Stimulated activated CD4-positive, alpha-beta T cell treated with anti-CD3 and anti-CD28 coated beads, Interleukin-15, amount 100 ng/mL, for 48 hours (primary cell): Measurements from ENCODE around the gene RXRA.
A peak's percentile ranks its signal among the peaks of the same experiment; 100 is the strongest.
"Not testable (repeated sequence)": the region's sequence is repeated elsewhere in the genome, so short reads cannot be mapped to it uniquely, and the experiment has no call there.

Experiments
- DNase-seq, 2 donors: peaks; one replicate each; pipeline ENCODE4 v3.0.0-alpha.2; 2020; ENCODE audit warnings: low read depth in 2 of 2

RXRA gene

DNA sequence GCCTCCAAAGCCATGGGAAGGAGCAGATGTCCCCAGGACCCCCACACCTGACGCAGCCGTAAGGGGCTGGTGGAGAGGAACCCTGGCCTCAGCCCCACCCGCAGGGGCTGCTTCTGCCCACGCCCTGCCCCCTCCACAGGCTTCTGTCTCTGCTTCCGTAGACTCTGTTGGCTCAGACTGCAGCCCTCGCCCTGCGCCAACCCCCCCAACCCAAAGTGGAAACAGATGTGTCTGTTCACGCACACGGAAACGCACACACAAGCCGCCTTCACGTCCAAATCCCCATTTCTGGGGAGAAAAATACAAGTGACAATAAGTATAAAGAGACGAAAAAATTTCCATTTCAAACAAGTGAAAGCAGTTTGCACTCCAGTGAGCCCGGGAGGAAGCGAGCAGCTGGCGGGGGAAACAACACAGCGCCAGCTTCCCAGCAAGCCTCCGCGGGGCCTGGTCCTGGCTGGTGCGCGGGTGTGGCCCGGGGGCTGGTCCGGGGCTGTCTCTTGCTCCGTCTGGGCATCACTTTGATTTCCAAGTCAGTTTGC is 32.6 kb upstream of the RXRA start:
- no peak for DNase-seq

DNA sequence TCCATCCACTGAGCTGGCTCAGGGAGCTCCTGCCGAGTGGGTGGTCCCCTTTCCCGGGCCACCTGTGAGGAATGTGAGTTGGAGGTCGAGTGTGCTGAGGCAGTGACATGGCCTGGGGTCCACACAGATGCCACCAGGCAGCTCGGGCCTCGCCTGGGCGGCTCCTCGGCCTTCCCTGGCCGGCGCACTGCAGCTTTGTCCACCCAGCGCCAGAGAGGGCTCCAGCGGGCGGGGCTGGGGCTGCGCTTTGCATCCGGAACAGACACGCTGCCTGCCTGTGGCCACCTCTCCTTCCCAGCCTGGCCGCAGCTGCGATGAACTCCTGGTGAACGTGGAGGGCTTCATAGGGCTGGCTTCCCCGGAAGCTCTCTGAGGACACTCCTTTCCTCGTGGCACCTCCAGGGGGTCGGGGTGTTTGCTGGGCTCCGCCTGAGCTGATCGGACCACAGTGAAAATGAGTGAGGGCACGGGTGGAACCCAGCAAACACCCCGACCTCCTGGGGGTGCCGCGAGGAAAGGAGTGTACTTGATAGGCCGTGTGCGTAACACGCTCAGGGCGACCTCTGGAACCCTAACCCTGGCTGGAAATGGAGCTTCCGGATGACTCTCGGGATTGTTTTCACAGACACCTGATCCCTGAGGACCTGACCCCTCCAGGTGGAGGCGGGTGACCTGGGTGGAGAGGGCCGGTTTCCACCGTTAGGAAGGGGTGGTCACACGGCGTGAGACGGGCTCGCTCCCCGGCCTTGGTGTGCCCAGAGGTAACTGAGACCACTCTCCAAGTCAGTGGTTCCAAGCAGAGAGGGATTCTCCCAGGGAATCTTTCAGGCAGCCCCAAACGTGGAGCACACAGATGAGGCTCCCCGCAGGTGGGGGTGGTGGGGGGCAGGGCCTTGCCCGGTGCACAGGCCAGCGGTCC is 31.8 kb upstream of the RXRA start:
- no peak for DNase-seq

DNA sequence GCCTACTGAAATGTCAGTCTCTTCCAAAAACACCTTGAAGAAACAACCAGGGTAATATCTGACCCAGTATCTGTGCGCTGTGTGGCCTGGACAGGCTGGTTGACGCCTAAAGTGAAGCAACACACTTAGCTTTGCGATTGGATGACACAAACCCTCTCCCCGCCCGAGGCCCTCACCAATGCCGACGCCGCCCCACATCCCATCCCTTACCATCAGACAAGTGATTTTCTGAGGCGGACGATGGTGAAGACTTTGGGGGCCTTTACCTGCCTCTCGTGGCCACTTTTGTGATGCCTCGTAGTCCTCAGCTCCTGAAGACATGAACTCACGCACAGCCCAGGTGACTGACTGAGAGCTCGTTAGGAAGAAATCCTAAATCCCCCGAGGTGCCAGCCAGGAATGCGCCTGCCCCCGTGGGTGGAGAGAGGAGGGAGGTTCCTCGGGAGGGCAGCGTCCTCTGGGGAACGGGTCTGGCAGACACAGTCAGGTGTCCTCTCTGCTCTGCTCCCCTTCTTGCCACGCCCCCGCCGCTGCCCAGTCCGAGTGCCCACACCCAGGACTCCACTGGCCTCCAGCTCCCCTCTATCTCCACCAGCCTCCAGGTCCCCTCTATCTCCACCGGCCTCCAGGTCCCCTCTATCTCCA is 31.0 kb upstream of the RXRA start:
- DNase-seq, result no peak

DNA sequence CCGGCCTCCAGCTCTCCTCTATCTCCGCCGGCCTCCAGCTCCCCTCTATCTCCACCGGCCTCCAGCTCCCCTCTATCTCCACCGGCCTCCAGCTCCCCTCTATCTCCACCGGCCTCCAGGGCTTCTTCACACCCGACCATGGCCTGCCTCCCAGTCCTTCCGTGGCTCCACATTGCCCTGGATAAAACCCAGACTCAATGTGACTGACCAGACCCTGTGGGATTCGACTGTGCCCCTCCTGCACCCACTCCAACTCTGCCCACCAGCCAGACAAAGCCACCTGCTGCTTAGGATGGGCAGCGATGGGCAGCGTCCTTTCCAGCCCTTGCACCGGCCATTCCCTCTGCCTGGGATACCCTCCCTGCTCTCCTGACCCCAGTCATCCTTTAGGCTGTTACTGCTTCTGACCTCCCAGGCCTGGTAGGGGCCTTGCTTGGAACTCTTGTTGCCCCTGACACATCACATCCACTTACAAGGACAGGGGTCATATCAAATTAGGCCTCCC is 30.5 kb upstream of the RXRA start:
- no peak for DNase-seq

DNA sequence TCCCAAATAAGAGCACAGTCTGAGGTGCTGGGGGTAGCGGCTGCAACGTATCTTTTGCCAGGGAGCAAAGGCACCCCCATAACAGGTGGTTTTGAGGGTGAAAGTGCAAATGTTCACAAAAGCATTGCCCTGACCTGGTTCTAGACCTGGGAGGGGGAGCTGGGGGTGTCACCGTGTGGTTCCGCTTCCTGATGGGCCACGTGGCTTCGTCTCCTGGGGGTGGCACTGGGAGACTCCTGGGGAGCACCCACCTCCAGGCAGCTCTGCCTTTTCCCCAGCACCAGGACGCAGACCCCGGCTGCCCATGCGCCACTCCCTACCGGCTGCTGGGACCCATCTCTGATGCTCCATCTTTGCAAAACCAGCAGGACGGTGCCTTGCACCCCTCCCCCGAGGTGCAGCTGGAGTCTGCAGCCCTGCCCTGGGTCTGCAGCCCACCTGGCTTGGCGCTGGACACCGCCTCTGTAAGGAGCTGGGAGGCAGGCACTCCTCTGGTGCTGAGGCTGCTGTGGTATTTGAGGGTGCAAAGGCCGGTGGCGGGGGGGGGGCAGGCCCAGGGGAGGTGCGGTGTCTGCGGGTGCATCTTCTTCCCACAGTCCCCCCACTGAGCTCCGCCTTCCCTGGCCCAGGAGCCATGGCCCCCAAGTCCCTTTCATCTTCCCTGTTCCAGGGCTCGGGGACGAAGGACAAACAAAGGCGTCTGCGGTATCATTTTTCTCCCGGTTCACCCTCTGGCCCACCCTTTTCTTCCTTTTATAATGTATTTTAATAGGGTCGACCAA is 29.8 kb upstream of the RXRA start:
- DNase-seq, result no peak

DNA sequence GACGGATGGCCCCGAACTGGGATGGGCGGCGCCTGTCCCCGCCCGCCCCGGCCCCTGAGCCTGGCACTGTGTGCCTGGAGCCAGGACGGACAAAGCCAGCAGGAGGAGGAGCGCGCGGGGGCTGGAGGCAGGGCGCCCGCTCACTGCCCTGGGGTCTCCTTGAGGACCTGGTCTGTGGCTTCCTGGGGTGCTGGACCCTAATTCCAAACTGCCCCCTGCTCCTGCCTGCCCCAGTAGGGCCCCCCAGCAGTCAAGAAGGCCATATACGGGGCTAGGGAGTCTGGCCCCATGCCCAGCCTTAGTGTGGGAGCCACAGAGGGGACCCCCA is 29.2 kb upstream of the RXRA start:
- DNase-seq, result no peak

DNA sequence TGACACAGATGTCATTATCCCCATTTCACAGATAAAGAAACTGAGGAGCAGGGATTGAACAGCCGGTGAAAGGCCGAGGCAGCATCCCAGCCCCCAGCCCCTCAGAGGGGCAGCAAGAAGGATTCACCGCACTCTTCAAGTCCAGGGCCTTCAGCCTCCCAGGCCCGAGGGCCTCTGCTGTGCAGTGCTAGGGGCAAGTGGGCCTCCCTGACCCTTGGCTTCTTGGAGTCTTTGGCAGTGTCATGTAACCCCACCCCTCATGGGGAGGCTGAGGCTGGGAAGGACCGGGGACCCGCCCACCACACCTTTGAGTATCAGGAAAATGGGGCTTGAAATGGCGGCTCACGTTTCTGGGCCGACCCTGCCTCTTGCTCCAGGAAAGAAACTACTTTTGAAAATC is 28.7 kb upstream of the RXRA start:
- no peak for DNase-seq

DNA sequence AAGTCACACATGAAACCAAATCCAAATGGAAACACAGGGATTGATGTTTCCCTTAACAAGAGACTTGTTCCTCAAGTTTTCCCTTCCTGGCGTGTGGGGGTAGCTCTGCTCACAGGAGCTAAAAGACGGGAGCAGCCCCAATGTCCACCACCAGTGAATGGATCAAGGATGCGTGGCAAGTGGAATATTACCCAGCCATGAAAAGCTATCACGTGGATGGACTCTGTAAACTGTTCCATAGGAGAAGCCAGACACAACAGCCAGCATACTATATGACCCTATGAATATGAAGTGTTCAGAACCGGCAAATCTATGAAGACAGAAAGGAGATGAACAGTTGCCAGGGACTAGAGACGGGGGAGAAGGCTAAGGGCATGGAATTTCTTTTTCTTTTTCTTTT is 28.3 kb upstream of the RXRA start:
- DNase-seq, result no peak

DNA sequence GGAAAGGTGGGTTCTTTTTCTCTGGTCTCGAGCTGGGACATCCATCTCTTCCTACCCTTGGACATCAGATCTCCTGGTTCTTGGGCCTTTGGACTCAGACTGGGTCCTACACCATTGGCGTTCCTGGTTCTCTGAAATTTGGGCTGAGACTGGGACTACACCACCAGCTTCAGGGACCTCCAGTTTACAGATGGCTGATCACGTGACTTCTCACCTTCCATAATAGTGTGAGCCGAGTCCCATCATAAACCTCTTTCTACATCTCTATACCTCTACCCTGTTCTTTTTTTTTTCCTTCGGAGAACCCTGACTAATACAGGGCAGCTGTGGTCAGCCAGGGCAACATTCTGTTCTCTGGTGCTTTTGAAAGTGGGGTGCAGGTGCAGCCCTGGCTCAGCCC is 27.2 kb upstream of the RXRA start:
- DNase-seq, result no peak

DNA sequence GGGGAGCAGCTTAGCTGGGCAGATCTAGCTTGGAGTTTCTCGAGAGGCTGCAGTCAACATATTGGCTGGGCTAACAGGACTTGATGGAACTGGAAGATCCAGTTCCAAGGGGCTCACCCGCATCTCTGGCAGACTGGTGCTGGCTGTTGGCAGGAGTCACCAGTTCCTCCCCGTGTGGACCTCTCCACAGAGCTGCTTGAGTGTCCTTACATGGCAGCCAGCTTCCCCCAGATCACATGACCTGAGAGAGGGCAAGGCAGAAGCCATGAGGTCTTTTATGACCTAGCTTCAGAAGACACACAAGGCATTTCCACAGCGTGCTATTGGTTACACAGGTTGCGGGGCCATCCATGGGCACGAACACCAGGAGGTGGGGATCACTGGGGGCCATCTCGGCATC is 26.4 kb upstream of the RXRA start:
- no peak for DNase-seq

DNA sequence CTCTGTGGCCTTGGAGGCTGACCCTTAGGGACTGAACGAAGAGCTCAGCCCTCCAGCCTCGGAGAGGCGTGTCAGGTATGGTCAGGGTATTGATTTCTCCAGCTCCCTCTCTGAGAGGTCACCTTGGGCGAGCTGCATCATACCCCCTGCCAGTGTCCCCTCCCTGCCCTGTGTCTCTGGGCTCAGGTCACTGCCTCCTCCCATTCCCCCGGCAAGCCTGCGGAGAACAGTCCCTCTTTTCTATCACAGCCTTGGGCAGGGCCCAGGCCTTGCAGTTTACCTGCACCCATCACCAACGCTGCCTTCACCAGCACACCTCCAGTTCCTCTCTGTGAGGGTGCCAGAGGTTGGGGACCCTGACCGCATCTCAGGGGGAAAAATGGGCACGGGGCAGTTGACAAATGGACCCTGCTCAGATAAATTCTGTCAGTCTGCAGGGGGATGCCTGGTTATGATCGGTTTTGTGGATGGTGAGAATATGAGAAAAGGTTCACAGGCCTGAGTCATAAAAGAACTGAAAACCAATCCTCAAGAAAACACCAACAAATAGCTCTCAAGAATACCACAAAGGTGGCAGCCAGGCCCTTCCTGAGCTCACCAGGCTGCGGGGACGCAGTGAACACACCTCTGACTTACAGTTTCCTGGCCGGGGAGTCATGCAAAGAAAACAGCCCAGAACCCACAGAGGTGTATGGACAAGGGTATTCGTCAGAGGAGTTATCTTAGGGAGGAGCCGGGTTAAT is 24.7 kb upstream of the RXRA start:
- peak; percentile 56 to 61 for DNase-seq

DNA sequence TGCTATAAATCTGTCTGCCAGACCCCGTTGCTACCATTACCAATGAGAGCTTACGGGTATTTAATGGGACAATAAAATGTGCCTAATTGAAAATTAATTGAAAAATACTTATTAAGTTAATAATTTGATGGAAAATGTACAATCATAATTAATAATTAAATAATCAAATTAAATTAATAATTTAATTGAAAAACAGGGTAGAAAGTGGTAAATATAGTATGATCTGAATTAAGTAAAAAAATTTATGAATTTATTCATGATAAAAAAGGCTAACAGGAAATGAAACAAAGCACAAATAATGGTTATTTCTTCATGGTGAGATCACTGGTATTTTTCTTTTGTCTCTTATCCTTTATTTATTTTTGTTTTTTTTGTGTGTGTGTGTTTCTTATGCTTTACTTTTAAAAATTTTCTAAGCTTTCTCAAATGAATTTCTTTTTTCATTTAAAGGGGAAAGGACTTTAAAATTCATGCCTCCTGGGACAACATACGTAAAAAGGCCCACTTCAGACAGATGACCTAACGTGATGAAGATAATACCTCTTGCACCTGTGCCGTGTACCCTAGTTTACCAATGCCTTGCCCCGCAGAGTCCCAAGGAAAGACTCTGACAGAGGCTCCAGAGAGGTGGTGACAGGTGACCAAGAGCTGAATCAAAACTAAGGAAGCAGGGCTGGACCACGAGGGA is 24.0 kb upstream of the RXRA start:
- no peak for DNase-seq

DNA sequence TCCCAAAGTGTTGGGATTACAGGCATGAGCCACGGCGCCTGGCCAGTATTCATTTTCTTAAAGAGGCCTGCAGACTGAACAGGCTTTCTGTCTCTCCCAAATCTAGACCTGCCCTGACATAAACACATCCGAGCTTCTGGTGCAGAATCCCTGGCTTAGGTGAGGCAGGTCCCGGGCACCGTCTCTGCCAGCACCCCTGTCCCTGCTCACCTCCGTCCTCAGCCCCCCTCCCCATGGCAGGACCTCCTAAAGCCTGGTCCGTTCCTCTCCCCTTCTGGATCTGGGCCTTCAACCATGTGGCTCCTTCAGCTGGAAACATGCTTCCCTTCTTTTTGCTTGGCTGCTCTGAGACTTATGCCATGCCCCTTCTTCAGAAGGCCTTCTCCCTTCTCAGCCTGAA is 22.7 kb upstream of the RXRA start:
- no peak for DNase-seq

DNA sequence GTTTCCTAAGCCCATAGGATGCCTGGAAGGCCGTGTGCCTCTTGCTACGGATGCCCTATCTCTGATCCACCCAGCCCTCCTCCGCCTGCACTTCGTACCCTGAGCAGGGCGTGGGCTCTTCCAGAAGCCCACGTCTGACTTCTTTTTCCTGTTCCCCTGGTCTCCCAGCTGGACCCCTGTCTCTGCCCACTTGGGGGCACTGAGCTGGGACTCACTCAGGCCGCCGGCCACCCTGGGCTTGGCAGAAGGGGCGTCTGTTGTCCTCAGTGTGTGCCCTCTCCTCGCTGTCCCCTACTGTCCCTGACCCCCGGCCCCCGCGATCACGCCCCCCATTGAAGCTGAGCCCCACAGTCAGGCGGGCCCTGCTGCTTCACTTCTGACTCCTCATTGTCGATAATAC is 22.0 kb upstream of the RXRA start:
- no peak for DNase-seq

DNA sequence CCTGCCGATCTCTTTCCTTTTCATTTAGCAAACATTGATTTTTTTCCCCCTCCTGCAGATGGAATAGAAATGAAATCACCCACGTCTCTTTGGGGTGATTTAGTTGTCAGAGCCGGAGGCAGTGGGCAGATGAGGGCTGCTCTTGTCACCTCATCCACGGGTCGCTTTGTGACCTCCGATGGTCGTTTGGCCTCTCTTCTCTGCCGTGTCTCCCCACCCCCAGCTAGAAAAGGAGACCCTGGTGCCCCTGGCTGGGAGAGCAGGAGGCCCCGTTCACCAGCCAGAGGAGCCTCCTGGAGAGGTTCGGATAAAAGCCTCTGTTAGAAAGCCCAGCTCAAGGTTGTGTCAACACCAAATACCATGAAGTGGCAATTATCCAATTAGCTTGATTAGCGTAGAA is 21.6 kb upstream of the RXRA start:
- no peak for DNase-seq

DNA sequence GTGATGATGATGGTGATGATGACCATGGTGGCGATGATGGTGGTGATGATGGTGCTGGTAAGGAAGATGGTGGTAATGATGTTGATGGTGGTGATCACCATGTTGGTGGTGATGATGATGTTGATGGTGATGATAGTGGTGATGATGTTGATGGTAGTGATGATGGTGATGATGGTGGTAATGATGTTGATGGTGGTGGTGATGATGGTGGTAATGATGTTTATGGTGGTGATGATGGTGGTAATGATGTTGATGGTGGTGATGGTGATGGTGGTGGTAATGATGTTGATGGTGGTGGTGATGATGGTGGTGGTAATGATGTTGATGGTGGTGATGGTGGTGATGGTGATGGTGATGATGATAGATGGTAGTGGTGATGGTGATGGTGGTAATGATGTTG is 20.7 kb upstream of the RXRA start:
- no peak for DNase-seq

DNA sequence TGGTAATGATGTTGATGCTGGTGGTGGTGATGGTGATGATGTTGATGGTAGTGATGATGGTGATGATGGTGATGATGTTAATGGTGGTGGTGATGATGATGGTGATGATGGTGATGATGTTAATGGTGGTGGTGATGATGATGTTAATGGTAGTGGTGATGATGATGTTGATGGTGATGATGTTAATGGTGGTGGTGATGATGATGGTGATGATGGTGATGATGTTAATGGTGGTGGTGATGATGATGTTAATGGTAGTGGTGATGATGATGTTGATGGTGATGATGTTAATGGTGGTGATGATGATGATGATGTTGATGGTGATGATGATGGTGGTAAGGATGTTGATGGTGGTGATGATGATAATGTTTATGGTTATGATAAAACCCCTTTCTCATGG is 20.2 kb upstream of the RXRA start:
- DNase-seq, result not testable (repeated sequence)

DNA sequence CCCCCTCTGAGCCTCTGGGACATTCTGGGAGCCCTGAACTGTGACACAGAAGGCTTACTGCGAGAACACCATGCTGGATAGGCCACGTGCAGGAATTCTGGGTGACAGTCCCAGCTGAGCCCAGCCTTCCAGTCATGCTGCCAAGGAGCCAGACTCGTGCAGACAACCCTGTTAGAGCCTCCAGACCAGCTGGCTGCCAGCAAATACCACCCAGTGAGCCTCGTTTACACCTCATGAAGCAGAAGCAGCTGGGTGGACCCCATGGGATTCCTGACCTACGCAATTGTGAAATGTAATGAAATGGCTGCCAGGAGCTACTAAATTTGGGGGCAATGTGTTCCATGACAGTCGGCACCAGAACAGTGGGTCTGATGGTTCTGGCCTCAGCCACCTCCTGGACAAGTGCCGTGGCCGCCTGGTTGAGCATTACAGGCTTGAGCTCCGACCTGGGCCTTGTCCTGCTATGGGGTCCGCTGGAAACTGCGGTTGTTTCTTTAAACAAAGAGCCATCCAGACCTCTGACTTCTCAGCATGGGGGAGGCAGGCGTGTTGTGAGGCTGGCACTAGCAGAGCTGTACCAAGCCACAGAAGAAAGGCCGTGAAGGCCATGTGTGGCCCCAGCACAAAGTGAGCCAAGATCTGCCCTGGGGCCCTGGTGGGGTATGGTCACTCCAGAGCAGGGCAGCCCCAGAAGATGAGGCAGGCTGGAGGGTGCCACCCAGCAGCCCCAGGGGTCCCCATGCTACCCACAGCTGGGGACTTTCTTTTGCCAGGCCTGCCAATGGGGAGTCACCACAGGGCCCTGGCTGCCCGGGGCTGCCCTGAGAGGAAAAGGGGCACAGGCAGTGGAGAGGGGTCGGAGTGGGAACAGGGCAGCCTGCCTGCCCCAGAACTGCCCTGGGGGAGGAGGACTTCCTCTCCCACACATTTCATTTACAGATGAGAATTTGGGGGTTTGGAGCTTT is 19.3 kb upstream of the RXRA start:
- DNase-seq, result no peak

DNA sequence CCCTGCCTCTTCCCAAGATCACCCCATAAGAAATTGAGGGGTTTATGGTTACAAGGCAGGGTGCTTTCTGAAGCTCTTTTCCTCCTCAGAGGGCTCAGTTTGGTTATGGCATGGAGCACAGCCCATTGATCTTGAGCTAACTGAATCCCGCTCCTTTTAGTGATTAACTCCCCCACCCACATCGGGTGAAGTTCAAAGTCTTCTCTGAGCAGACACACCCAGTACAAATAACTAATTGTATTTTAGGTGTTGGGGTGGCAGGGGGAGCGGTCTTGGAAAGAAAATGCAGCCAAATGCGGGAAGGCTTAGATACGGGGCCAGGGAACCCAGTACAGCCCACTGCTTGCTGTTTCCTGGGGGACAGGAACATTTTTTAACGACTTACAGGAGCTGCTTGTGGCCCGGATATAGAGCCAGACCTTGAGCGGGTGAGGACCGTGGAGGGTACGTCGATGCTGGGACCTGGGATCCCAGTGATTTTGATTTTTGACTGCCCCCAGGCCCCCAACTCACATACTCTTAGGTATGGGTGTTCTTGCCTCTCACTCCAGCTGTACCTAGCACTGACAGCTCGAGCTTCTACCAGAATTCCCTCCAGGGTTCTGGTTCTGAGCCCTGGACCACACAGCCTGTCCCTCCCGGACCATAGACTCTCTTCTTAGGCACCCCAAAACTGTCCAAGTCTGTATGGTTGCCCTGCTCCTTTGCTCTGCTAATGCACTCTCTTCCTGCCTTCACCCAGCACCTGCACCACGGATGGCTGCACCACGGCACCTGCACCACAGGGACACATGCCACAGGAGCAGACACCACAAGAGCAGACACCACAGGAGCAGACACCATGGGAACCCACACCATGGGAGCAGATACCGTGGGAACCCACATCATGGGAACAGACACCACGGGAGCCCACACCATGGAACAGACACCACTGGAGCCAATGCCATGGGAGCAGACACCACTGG is 18.3 kb upstream of the RXRA start:
- no peak for DNase-seq
